Activated T-cell treated with anti-CD3 and anti-CD28 coated beads, Interleukin-2, amount 50 U/mL, for 48 hours (primary cell): Measurements from ENCODE around the gene PTPRM.
"Not testable (repeated sequence)": the region's sequence is repeated elsewhere in the genome, so short reads cannot be mapped to it uniquely, and the experiment has no call there.

Experiments
- DNase-seq, 2 experiments: peaks; one replicate each; pipeline ENCODE4 v3.0.0-alpha.2; 2020

PTPRM gene

GRCh38 chr18:8029731-8030130 is 462.6 kb downstream of the PTPRM start:
- no peak for DNase-seq

- DNase-seq = no peak
These were observed 463.1 kb downstream of the PTPRM start for GRCh38 chr18:8030201-8030600.

GRCh38 chr18:8031496-8031895 is 464.4 kb downstream of the PTPRM start:
- no peak for DNase-seq

- DNase-seq = no peak
These were observed 467.6 kb downstream of the PTPRM start for GRCh38 chr18:8034674-8035073.

- DNase-seq = no peak
These were observed 469.4 kb downstream of the PTPRM start for GRCh38 chr18:8036551-8036950.

GRCh38 chr18:8037296-8037695 is 470.2 kb downstream of the PTPRM start:
- DNase-seq = no peak

GRCh38 chr18:8040021-8040420 is 472.9 kb downstream of the PTPRM start:
- no peak for DNase-seq

GRCh38 chr18:8041526-8042111 is 474.5 kb downstream of the PTPRM start:
- no peak for DNase-seq

GRCh38 chr18:8044004-8044403 is 476.9 kb downstream of the PTPRM start:
- DNase-seq = no peak

- DNase-seq = no peak
These were observed 478.2 kb downstream of the PTPRM start for GRCh38 chr18:8045160-8045883.

- DNase-seq = peak; percentile 34 to 49
These were observed 478.8 kb downstream of the PTPRM start for GRCh38 chr18:8045884-8046281.

- DNase-seq = no peak
These were observed 479.3 kb downstream of the PTPRM start for GRCh38 chr18:8046441-8046840.

- no peak for DNase-seq
These were observed 482.0 kb downstream of the PTPRM start for GRCh38 chr18:8049147-8049546.

- DNase-seq = no peak
These were observed 483.7 kb downstream of the PTPRM start for GRCh38 chr18:8050616-8051329.

GRCh38 chr18:8051453-8051852 is 484.3 kb downstream of the PTPRM start:
- no peak for DNase-seq

- no peak for DNase-seq
These were observed 485.2 kb downstream of the PTPRM start for GRCh38 chr18:8052237-8052701.

GRCh38 chr18:8056723-8057122 is 489.6 kb downstream of the PTPRM start:
- DNase-seq = no peak

- not testable (repeated sequence) for DNase-seq
These were observed 496.0 kb downstream of the PTPRM start for GRCh38 chr18:8063152-8063551.

- no peak for DNase-seq
These were observed 496.6 kb downstream of the PTPRM start for GRCh38 chr18:8063733-8064132.

GRCh38 chr18:8065284-8065683 is 498.2 kb downstream of the PTPRM start:
- DNase-seq = no peak

- DNase-seq = no peak
These were observed 498.7 kb downstream of the PTPRM start for GRCh38 chr18:8065773-8066172.

GRCh38 chr18:8069708-8070107 is 502.6 kb downstream of the PTPRM start:
- DNase-seq = no peak

GRCh38 chr18:8073167-8073566 is 506.1 kb downstream of the PTPRM start:
- no peak for DNase-seq

- no peak for DNase-seq
These were observed 513.0 kb downstream of the PTPRM start for GRCh38 chr18:8080092-8080491.
